ENCODE measurements around the gene TIE1.

- no peak for TF ChIP-seq CTCF (IDR thresholded peaks at IDR 0.05; ENCODE audit: low read depth, low read length)
- TF ChIP-seq MYC (IDR thresholded peaks at IDR 0.05; ENCODE audit: low read depth, low read length) = no peak
- TF ChIP-seq MAX (IDR thresholded peaks at IDR 0.05; ENCODE audit: low read depth, low read length) = no peak
Measured at GRCh38 chr1:43307458-43308158, 6.8 kb downstream of the TIE1 start.

Data from NB4 (cell line).